Activated T-cell treated with anti-CD3 and anti-CD28 coated beads, Interleukin-2, amount 50 U/mL, for 1 hour (primary cell): ENCODE results near the gene KCTD15.

Source experiments
- DNase-seq: peaks from one replicate; pipeline ENCODE4 v3.0.0-alpha.2; 2020

The KCTD15 gene

DNA sequence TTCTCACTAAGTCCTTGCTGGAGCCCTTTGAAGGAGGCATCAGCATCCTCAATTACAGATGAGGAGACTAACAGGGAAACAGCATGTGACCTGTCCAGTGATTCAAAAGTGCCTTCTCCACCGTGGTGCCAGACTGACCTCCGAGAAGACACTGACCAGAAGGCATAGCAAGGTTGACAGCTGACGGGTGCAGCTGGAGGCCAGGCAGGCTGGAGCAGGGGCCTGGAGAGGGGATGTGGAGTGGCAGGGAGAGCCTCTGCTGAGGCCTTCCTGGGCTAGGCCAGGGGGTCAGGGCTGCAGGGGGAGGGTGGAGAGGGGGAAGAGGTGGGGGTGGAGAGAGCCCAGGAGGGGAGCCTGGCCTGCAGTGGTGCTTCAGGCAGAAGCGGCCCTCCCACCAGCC is 66.3 kb downstream of the KCTD15 start:
- no peak for DNase-seq

GRCh38 chr19:33863436-33863835 is 66.8 kb downstream of the KCTD15 start:
- DNase-seq: no peak

GRCh38 chr19:33864311-33864850 is 67.7 kb downstream of the KCTD15 start:
- no peak for DNase-seq

GRCh38 chr19:33865306-33865705 is 68.6 kb downstream of the KCTD15 start:
- no peak for DNase-seq
